Lower leg skin (tissue), 3 donors: ENCODE measurements around the gene PMPCA.

Experiments
- POLR2A ChIP-seq, 2 donors: fragments of 450-650 bp; IDR thresholded peaks; one replicate each; pipeline ENCODE4 v1.6.1; 2016 to 2017; ENCODE audit warnings: antibody characterized with exemption in 2 of 2, mild to moderate bottlenecking in 1 of 2, moderate library complexity in 1 of 2
- TF ChIP-seq, protein P1 (sequence below), 3 donors: fragments of 450-650 bp; IDR thresholded peaks; one replicate each; pipeline ENCODE4 v1.5.1; 2016; ENCODE audit warnings: antibody characterized with exemption in 3 of 3, mild to moderate bottlenecking in 3 of 3, moderate library complexity in 2 of 3

DNA sequence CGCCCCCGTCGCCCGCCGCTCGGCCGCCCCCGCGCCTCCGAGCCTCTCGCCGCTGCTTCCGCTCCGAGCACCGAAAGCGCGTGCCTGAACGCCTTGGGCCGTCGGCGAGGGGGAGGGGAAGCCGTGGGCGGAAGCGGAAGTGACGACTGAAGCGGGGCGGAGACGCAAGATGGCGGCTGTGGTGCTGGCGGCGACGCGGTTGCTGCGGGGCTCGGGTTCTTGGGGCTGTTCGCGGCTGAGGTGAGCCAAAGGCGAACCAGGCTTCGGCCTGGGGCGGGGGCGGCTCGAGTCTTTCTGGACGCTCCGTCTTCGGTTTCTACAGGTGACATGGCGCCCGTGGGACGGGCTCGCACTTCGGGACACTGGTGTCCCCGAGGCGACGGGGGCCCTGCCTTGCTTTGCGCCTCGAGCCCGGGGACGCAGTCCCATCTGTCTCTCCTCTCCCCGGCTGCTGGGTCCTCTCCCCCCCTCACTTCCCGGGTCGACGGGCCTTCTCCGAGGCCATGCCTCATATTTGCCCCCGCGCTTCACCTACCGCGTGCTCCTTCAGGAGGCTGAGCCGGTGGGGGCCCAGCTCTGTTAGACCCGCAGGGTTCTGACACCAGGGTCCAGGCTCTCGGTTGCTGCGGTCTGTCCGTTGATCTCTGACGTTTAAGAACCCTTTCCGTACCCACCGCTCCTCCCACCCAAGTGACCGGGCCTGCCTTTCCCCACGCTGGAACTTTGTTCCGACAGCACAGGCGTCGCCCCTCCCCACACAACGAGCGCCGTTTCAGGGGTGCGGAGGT is at the start of gene PMPCA, which contains the start of gene ENTR1:
- TF ChIP-seq, protein P1, sequence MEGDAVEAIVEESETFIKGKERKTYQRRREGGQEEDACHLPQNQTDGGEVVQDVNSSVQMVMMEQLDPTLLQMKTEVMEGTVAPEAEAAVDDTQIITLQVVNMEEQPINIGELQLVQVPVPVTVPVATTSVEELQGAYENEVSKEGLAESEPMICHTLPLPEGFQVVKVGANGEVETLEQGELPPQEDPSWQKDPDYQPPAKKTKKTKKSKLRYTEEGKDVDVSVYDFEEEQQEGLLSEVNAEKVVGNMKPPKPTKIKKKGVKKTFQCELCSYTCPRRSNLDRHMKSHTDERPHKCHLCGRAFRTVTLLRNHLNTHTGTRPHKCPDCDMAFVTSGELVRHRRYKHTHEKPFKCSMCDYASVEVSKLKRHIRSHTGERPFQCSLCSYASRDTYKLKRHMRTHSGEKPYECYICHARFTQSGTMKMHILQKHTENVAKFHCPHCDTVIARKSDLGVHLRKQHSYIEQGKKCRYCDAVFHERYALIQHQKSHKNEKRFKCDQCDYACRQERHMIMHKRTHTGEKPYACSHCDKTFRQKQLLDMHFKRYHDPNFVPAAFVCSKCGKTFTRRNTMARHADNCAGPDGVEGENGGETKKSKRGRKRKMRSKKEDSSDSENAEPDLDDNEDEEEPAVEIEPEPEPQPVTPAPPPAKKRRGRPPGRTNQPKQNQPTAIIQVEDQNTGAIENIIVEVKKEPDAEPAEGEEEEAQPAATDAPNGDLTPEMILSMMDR (IDR thresholded peaks at IDR 0.05), result no peak
- TF ChIP-seq POLR2A (IDR thresholded peaks at IDR 0.05), result peak in 1 of 2 donors; percentile 79
